HCT116 (cell line): ENCODE results near the gene MACROD1. TPM values are rescaled to one million over a fixed set of nuclear protein-coding genes. Genes with fewer than 3 reads are reported as not detected.

Experiments
- ATAC-seq: fragments of 200-7000 bp; cut with Tn5 transposase; 2 replicates; pipeline ENCODE4 v1.9.1; 2020; ENCODE audit warnings: mild to moderate bottlenecking, moderate library complexity
- BruUV-seq: library from RNA; stranded (reverse); fragments of 400-500 nt; replicated peaks from 2 replicates; lab custom pipeline; 2021; lab: Mats Ljungman, UMichigan
- CTCF ChIA-PET: fragments of 300-600 bp; sonication (Branson Sonifier 250); formaldehyde crosslinking; loops from one replicate; lab custom pipeline; 2021; ENCODE audit warnings: antibody characterized with exemption; lab: Charles Lee
- POLR2A ChIA-PET: fragments of 300-600, 350-600 bp; sonication (Branson Sonifier 250); formaldehyde crosslinking; loops from one replicate; lab custom pipeline; 2021; ENCODE audit warnings: antibody characterized with exemption; lab: Charles Lee
- RAD21 ChIA-PET, 2 experiments: fragments of 300-600 bp; sonication (Branson Sonifier 250); formaldehyde crosslinking; loops; one replicate each; lab custom pipeline; 2023; ENCODE audit warnings: low total read pairs in 2 of 2; ENCODE audit not compliant: uncharacterized antibody in 2 of 2, unreplicated experiment in 2 of 2, low non-redundant PET in 1 of 2; lab: Charles Lee
- DNase-seq: peaks from one replicate; pipeline ENCODE4 v3.0.0-alpha.2; 2010; ENCODE audit warnings: low read depth, low spot score
- H2AFZ ChIP-seq: fragments of 200-600 bp; shearing (Covaris generic), sonication (generic); 2 replicates; pipeline ENCODE4 v1.6.1; 2017; ENCODE audit warnings: low read depth, mixed run types, mixed read lengths, antibody characterized with exemption, low read length; ENCODE audit not compliant: poor library complexity, severe bottlenecking
- H3K27ac ChIP-seq: 2 replicates; pipeline ENCODE4 v1.5.1; 2012; ENCODE audit warnings: low read depth, low read length
- H3K27me3 ChIP-seq: fragments of 200-600 bp; sonication (generic); 2 replicates; pipeline ENCODE4 v1.6.1; 2016; ENCODE audit warnings: mixed run types, low read length, mixed read lengths; ENCODE audit not compliant: insufficient read depth
- H3K36me3 ChIP-seq, 2 experiments: fragments of 200-500 bp in 1 of 2; fragments of 200-600 bp in 1 of 2; sonication (Bioruptor generic) in 1 of 2; sonication (generic) in 1 of 2; 2 replicates each; pipeline versions ENCODE4 v1.5.1 to v1.6.1; 2014 to 2016; ENCODE audit warnings: low read length in 2 of 2, inconsistent platforms in 1 of 2, mixed read lengths in 1 of 2, mixed run types in 1 of 2; ENCODE audit not compliant: insufficient read depth in 2 of 2, control insufficient read depth in 1 of 2
- H3K4me1 ChIP-seq, 2 experiments: fragments of 200-600 bp in 1 of 2; sonication (generic) in 1 of 2; 2 replicates each; pipeline versions ENCODE4 v1.5.1 to v1.6.1; 2012 to 2017; ENCODE audit warnings: low read length in 2 of 2, inconsistent platforms in 1 of 2, mild to moderate bottlenecking in 1 of 2, mixed read lengths in 1 of 2, mixed run types in 1 of 2, moderate library complexity in 1 of 2; ENCODE audit not compliant: insufficient read depth in 2 of 2, control insufficient read depth in 1 of 2
- H3K4me2 ChIP-seq: fragments of 200-600 bp; sonication (generic); 2 replicates; pipeline ENCODE4 v1.6.1; 2017; ENCODE audit warnings: mixed run types, low read length, mixed read lengths
- H3K4me3 ChIP-seq, 2 experiments: fragments of 200-600 bp in 1 of 2; sonication (generic) in 1 of 2; replicated peaks in 1 of 2; 2 replicates each; pipeline ENCODE4 v1.5.1; 2011 to 2016; ENCODE audit warnings: low read length in 2 of 2, control low read depth in 1 of 2, low read depth in 1 of 2, mild to moderate bottlenecking in 1 of 2, mixed read lengths in 1 of 2, mixed run types in 1 of 2
- H3K79me2 ChIP-seq: fragments of 200-600 bp; sonication (generic); 2 replicates; pipeline ENCODE4 v1.6.1; 2017; ENCODE audit warnings: mild to moderate bottlenecking, mixed run types, low read length, moderate library complexity, mixed read lengths; ENCODE audit not compliant: insufficient read depth
- H3K9ac ChIP-seq: fragments of 200-600 bp; sonication (generic); 2 replicates; pipeline ENCODE4 v1.6.1; 2016; ENCODE audit warnings: low read length, mixed read lengths
- H3K9me2 ChIP-seq: fragments of 200-600 bp; sonication (generic), shearing (Covaris generic); 2 replicates; pipeline ENCODE4 v1.6.1; 2017; ENCODE audit warnings: mixed run types, mild to moderate bottlenecking, moderate library complexity; ENCODE audit not compliant: insufficient read depth
- H3K9me3 ChIP-seq, 2 experiments: fragments of 200-500 bp in 1 of 2; fragments of 200-600 bp in 1 of 2; sonication (Bioruptor generic) in 1 of 2; sonication (generic) in 1 of 2; 2 replicates each; pipeline ENCODE4 v1.6.1; 2014 to 2017; ENCODE audit warnings: low read length in 2 of 2, mixed read lengths in 2 of 2, inconsistent platforms in 1 of 2, low read depth in 1 of 2, mild to moderate bottlenecking in 1 of 2, mixed run types in 1 of 2, moderate library complexity in 1 of 2; ENCODE audit not compliant: control insufficient read depth in 1 of 2, insufficient read depth in 1 of 2
- H4K20me1 ChIP-seq: fragments of 200-600 bp; sonication (generic), shearing (Covaris generic); 2 replicates; pipeline ENCODE4 v1.6.1; 2017; ENCODE audit warnings: mixed run types, mild to moderate bottlenecking, moderate library complexity; ENCODE audit not compliant: insufficient read depth
- CTCF ChIP-seq, 3 experiments: fragments of 200-600 bp in 1 of 3; sonication (generic) in 1 of 3; IDR thresholded peaks in 2 of 3; conservative IDR thresholded peaks in 1 of 3; 2 replicates each; pipeline ENCODE4 v1.5.1; 2012 to 2017; ENCODE audit warnings: low read depth in 2 of 3, low read length in 2 of 3, antibody characterized with exemption in 1 of 3, borderline replicate concordance in 1 of 3, control low read depth in 1 of 3, mild to moderate bottlenecking in 1 of 3, mixed read lengths in 1 of 3, mixed run types in 1 of 3, moderate library complexity in 1 of 3; ENCODE audit not compliant: insufficient read depth in 1 of 3
- intact Hi-C: fragments of 100-400 bp; cut with micrococcal nuclease; formaldehyde crosslinking; loops from 2 replicates; pipeline ENCODE4 v1.10.0; 2022
- total RNA-seq: library from RNA; stranded (reverse); gene quantifications from one replicate; pipeline ENCODE4 v1.2.1, GENCODE V29; 2021; ENCODE audit not compliant: unreplicated experiment
- TF ChIP-seq, protein P1 (sequence below): IDR thresholded peaks from 2 replicates; pipeline ENCODE4 v1.6.1; 2011; ENCODE audit warnings: mild to moderate bottlenecking, low read length, moderate library complexity; ENCODE audit not compliant: insufficient replicate concordance; ENCODE audit errors: extremely low read depth

Gene MACROD1
- total RNA-seq, 1 experiment from 2014 or later, result 61.1 TPM

DNA sequence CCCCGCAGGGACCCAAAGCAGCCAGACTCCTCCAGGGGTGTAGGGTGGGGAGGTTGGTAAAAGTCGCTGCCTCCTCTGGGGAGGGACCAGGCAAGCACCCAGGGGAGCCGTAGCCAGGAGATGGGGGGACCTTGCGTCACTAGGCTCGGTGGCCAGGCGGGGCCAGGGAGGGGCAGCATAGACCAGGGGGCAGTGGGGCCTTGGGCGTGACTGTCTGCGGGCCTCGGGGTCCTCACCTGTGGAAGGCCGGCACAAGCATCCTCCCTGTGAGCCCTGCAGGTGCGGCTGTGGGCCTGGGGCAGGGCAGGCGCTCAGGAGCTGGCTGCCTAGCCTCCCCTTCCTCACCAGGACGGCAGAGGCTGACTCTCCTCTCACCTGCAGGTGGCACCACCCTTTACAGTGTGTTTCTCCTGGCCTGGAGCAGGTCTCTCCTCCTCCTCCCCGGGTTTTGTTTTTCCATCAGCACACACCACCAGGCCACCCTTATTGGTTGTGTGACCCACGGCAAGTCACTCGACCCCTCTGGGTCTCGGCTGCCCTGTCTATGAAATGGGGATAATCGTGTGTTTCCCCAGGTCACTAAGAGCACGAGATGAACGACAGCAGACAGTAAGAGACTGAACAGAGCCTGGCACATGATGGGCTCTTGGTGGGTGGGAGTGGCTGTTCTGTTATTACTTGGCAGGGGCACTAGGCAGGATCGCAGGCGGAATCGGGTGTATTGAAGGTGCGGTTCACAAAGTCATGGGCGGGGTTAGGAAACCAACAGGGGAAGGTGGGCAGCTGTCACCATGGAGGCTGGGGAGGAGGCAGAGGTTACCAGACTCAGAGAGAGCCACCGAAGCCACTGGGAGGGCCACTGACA lies 77.5 kb downstream of the MACROD1 start:
- Histone ChIP-seq H3K9me2 (no peaks in the 10 kb centered on the region), H3K36me3 (no peaks in the 10 kb centered on the region), H3K9ac (no peak overlapping the region), H3K4me2 (no peak overlapping the region), H3K9me3 (no peaks in the 10 kb centered on the region), H4K20me1 (no peaks in the 10 kb centered on the region), H3K4me1 (peaks cover 3% of the 10 kb centered on the region in 2 experiments; a peak in 3 of 4 replicates), H3K4me3 (no peak overlapping the region), H3K27ac (no peak overlapping the region; the same call in 1 of the 2 replicates), H3K79me2 (no peaks in the 10 kb centered on the region), H2AFZ (no peak overlapping the region), H3K27me3 (no peaks in the 10 kb centered on the region)
- CTCF ChIA-PET, result no interaction called here
- BruUV-seq, result no TSS peak
- POLR2A ChIA-PET, result no interaction called here
- TF ChIP-seq, protein P1, sequence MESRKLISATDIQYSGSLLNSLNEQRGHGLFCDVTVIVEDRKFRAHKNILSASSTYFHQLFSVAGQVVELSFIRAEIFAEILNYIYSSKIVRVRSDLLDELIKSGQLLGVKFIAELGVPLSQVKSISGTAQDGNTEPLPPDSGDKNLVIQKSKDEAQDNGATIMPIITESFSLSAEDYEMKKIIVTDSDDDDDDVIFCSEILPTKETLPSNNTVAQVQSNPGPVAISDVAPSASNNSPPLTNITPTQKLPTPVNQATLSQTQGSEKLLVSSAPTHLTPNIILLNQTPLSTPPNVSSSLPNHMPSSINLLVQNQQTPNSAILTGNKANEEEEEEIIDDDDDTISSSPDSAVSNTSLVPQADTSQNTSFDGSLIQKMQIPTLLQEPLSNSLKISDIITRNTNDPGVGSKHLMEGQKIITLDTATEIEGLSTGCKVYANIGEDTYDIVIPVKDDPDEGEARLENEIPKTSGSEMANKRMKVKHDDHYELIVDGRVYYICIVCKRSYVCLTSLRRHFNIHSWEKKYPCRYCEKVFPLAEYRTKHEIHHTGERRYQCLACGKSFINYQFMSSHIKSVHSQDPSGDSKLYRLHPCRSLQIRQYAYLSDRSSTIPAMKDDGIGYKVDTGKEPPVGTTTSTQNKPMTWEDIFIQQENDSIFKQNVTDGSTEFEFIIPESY, result no peak
- TF ChIP-seq CTCF (IDR thresholded peaks at IDR 0.05 in 2 of 3, conservative IDR thresholded peaks at IDR 0.05 in 1 of 3; ENCODE audit: borderline replicate concordance in 1 of 3, insufficient read depth in 1 of 3, low read depth in 2 of 3, low read length in 2 of 3), result peak in 2 of 3 experiments; percentile 53 to 62; a peak in 4 of 6 replicates
- DNase-seq (peak; percentile 6), ATAC-seq (peak; percentile 77)
- RAD21 ChIA-PET, result no interaction called here
- intact Hi-C loops, result loop anchor here (2.0 kb wide), 1 partner anchor 60 kb away; no protein-coding TSS in a partner anchor
